Activated naive CD8-positive, alpha-beta T cell (primary cell): ENCODE data around the gene FCHSD2.
"Not testable (repeated sequence)": the region's sequence is repeated elsewhere in the genome, so short reads cannot be mapped to it uniquely, and the experiment has no call there.

Experiments used
- H3K27ac Mint-ChIP-seq: one replicate; pipeline ENCODE4 v1.8.0; 2021; ENCODE audit warnings: mixed read lengths
- H3K27me3 Mint-ChIP-seq: one replicate; pipeline ENCODE4 v1.8.0; 2021; ENCODE audit warnings: mixed read lengths
- H3K36me3 Mint-ChIP-seq: one replicate; pipeline ENCODE4 v1.8.0; 2021; ENCODE audit warnings: mixed read lengths
- H3K4me1 Mint-ChIP-seq: one replicate; pipeline ENCODE4 v1.8.0; 2021; ENCODE audit warnings: low read depth, mixed read lengths
- H3K4me3 Mint-ChIP-seq: one replicate; pipeline ENCODE4 v1.8.0; 2021; ENCODE audit warnings: mild to moderate bottlenecking, mixed read lengths
- H3K9me3 Mint-ChIP-seq: one replicate; pipeline ENCODE4 v1.8.0; 2021; ENCODE audit warnings: low read depth, mixed read lengths

The FCHSD2 gene

GRCh38 chr11:72833811-72834493, 308.2 kb downstream of the FCHSD2 start:
- H3K4me3 Mint-ChIP-seq, result no peak overlapping the region
- H3K36me3 Mint-ChIP-seq, result no peaks in the 10 kb centered on the region
- H3K4me1 Mint-ChIP-seq, result peaks cover 2% of the 10 kb centered on the region
- H3K27me3 Mint-ChIP-seq, result no peaks in the 10 kb centered on the region
- H3K9me3 Mint-ChIP-seq, result no peaks in the 10 kb centered on the region
- H3K27ac Mint-ChIP-seq, result peak overlapping the region; percentile 85

- Mint-ChIP-seq H3K36me3 (no peaks in the 10 kb centered on the region), H3K9me3 (no peaks in the 10 kb centered on the region), H3K4me3 (no peak overlapping the region), H3K27ac (peak overlapping the region; percentile 46), H3K27me3 (no peaks in the 10 kb centered on the region), H3K4me1 (peaks cover 2% of the 10 kb centered on the region)
These were observed 308.9 kb downstream of the FCHSD2 start for GRCh38 chr11:72833083-72833733.

- peak overlapping the region; percentile 46 for H3K27ac Mint-ChIP-seq
- H3K4me3 Mint-ChIP-seq, result no peak overlapping the region
- no peaks in the 10 kb centered on the region for H3K9me3 Mint-ChIP-seq
- H3K4me1 Mint-ChIP-seq, result peaks cover 2% of the 10 kb centered on the region
- H3K36me3 Mint-ChIP-seq, result no peaks in the 10 kb centered on the region
- H3K27me3 Mint-ChIP-seq, result no peaks in the 10 kb centered on the region
These were observed 309.6 kb downstream of the FCHSD2 start for GRCh38 chr11:72832301-72833082.

- Mint-ChIP-seq H3K36me3 (no peaks in the 10 kb centered on the region), H3K27ac (peak overlapping the region; percentile 70), H3K4me1 (peaks cover 2% of the 10 kb centered on the region), H3K9me3 (no peaks in the 10 kb centered on the region), H3K27me3 (no peaks in the 10 kb centered on the region), H3K4me3 (no peak overlapping the region)
These were observed 310.4 kb downstream of the FCHSD2 start for GRCh38 chr11:72831521-72832300.

- H3K36me3 Mint-ChIP-seq, result no peaks in the 10 kb centered on the region
- H3K9me3 Mint-ChIP-seq, result no peaks in the 10 kb centered on the region
- no peak overlapping the region for H3K4me3 Mint-ChIP-seq
- peaks cover 2% of the 10 kb centered on the region for H3K4me1 Mint-ChIP-seq
- H3K27ac Mint-ChIP-seq, result no peak overlapping the region
- H3K27me3 Mint-ChIP-seq, result no peaks in the 10 kb centered on the region
These were observed 312.1 kb downstream of the FCHSD2 start for GRCh38 chr11:72829884-72830533.

GRCh38 chr11:72829178-72829577, 312.9 kb downstream of the FCHSD2 start:
- H3K4me1 Mint-ChIP-seq, result peaks cover 2% of the 10 kb centered on the region
- no peaks in the 10 kb centered on the region for H3K9me3 Mint-ChIP-seq
- no peak overlapping the region for H3K27ac Mint-ChIP-seq
- no peaks in the 10 kb centered on the region for H3K36me3 Mint-ChIP-seq
- H3K27me3 Mint-ChIP-seq, result no peaks in the 10 kb centered on the region
- H3K4me3 Mint-ChIP-seq, result no peak overlapping the region

GRCh38 chr11:72828692-72829101, 313.4 kb downstream of the FCHSD2 start:
- no peaks in the 10 kb centered on the region for H3K9me3 Mint-ChIP-seq
- H3K4me3 Mint-ChIP-seq, result no peak overlapping the region
- no peaks in the 10 kb centered on the region for H3K36me3 Mint-ChIP-seq
- no peaks in the 10 kb centered on the region for H3K27me3 Mint-ChIP-seq
- peaks cover 2% of the 10 kb centered on the region for H3K4me1 Mint-ChIP-seq
- no peak overlapping the region for H3K27ac Mint-ChIP-seq

GRCh38 chr11:72828081-72828567, 314.0 kb downstream of the FCHSD2 start:
- no peaks in the 10 kb centered on the region for H3K36me3 Mint-ChIP-seq

GRCh38 chr11:72827656-72828055, 314.5 kb downstream of the FCHSD2 start:
- not testable (repeated sequence) for H3K9me3 Mint-ChIP-seq, H3K4me1 Mint-ChIP-seq, H3K4me3 Mint-ChIP-seq, H3K27me3 Mint-ChIP-seq, H3K36me3 Mint-ChIP-seq
- H3K27ac Mint-ChIP-seq, result peak overlapping the region; percentile 64

More at GRCh38 chr11:72828081-72828567, 314.0 kb downstream of the FCHSD2 start:
- no peaks in the 10 kb centered on the region for H3K9me3 Mint-ChIP-seq
- peak overlapping the region; percentile 64 for H3K27ac Mint-ChIP-seq
- no peak overlapping the region for H3K4me3 Mint-ChIP-seq
- H3K4me1 Mint-ChIP-seq, result peaks cover 2% of the 10 kb centered on the region
- no peaks in the 10 kb centered on the region for H3K27me3 Mint-ChIP-seq

GRCh38 chr11:72826942-72827480, 315.1 kb downstream of the FCHSD2 start:
- H3K9me3 Mint-ChIP-seq, result no peaks in the 10 kb centered on the region
- peak overlapping the region; percentile 34 for H3K27ac Mint-ChIP-seq
- no peaks in the 10 kb centered on the region for H3K27me3 Mint-ChIP-seq
- H3K4me3 Mint-ChIP-seq, result no peak overlapping the region
- peaks cover 2% of the 10 kb centered on the region for H3K4me1 Mint-ChIP-seq
- H3K36me3 Mint-ChIP-seq, result no peaks in the 10 kb centered on the region

GRCh38 chr11:72826191-72826941, 315.8 kb downstream of the FCHSD2 start:
- H3K36me3 Mint-ChIP-seq, result no peaks in the 10 kb centered on the region
- no peak overlapping the region for H3K27ac Mint-ChIP-seq
- H3K4me3 Mint-ChIP-seq, result no peak overlapping the region
- no peaks in the 10 kb centered on the region for H3K9me3 Mint-ChIP-seq
- no peaks in the 10 kb centered on the region for H3K27me3 Mint-ChIP-seq
- H3K4me1 Mint-ChIP-seq, result no peaks in the 10 kb centered on the region

GRCh38 chr11:72825661-72826060, 316.5 kb downstream of the FCHSD2 start:
- no peaks in the 10 kb centered on the region for H3K36me3 Mint-ChIP-seq
- H3K27me3 Mint-ChIP-seq, result no peaks in the 10 kb centered on the region
- peak overlapping the region; percentile 28 for H3K27ac Mint-ChIP-seq
- peaks cover 2% of the 10 kb centered on the region for H3K4me1 Mint-ChIP-seq
- H3K9me3 Mint-ChIP-seq, result no peaks in the 10 kb centered on the region
- no peak overlapping the region for H3K4me3 Mint-ChIP-seq

GRCh38 chr11:72824811-72825505, 317.2 kb downstream of the FCHSD2 start:
- no peak overlapping the region for H3K4me3 Mint-ChIP-seq
- H3K27ac Mint-ChIP-seq, result peak overlapping the region; percentile 54
- peaks cover 7% of the 10 kb centered on the region for H3K4me1 Mint-ChIP-seq
- H3K36me3 Mint-ChIP-seq, result no peaks in the 10 kb centered on the region
- H3K27me3 Mint-ChIP-seq, result no peaks in the 10 kb centered on the region
- H3K9me3 Mint-ChIP-seq, result no peaks in the 10 kb centered on the region
